Esophagus (tissue), 2 donors: Measurements from ENCODE around the gene POLRMT. TPM values are rescaled to one million over a fixed set of nuclear protein-coding genes. Genes with fewer than 3 reads are reported as not detected.
A peak's percentile ranks its signal among the peaks of the same experiment; 100 is the strongest.

Experiments
- H3K27ac ChIP-seq, 2 donors: one replicate each; pipeline ENCODE4 v1.5.1; 2013; ENCODE audit warnings: low read depth in 2 of 2, mild to moderate bottlenecking in 2 of 2, inconsistent platforms in 1 of 2, low read length in 1 of 2, moderate library complexity in 1 of 2
- H3K27me3 ChIP-seq, 2 donors: one replicate each; pipeline ENCODE4 v1.6.1; 2013; ENCODE audit warnings: low read length in 2 of 2, control low read depth in 1 of 2, mild to moderate bottlenecking in 1 of 2; ENCODE audit not compliant: insufficient read depth in 2 of 2, control insufficient read depth in 1 of 2
- H3K36me3 ChIP-seq, 2 donors: one replicate each; pipeline ENCODE4 v1.6.1; 2013; ENCODE audit warnings: low read length in 1 of 2; ENCODE audit not compliant: control insufficient read depth in 2 of 2, insufficient read depth in 2 of 2
- H3K4me1 ChIP-seq, 2 donors: one replicate each; pipeline ENCODE4 v1.6.1; 2013; ENCODE audit warnings: low read length in 1 of 2; ENCODE audit not compliant: control insufficient read depth in 2 of 2, insufficient read depth in 2 of 2
- H3K4me3 ChIP-seq, 2 donors: one replicate each; pipeline ENCODE4 v1.5.1; 2013; ENCODE audit warnings: low read length in 2 of 2, mild to moderate bottlenecking in 2 of 2, low read depth in 1 of 2, moderate library complexity in 1 of 2
- H3K9me3 ChIP-seq, 2 donors: one replicate each; pipeline ENCODE4 v1.6.1; 2013; ENCODE audit warnings: mild to moderate bottlenecking in 2 of 2, low read depth in 1 of 2, low read length in 1 of 2, moderate library complexity in 1 of 2; ENCODE audit not compliant: control insufficient read depth in 2 of 2, insufficient read depth in 1 of 2
- WGBS, 2 donors: extraction: QIAGEN DNeasy Blood & Tissue Kit; methylation state at CpG; one replicate each; pipeline ENCODE4 v1.1.7; 2013; 5-methylcytosine and 5-hydroxymethylcytosine counted together
- polyA plus RNA-seq, 2 donors: library from polyadenylated mRNA; stranded (reverse); fragments of 200-250 nt; gene quantifications; one replicate each; pipeline ENCODE4 v1.2.3, GENCODE V29; 2013
- donor health status: healthy with polysubstance abuse.
- donor health status: Bipolar disorder and iron deficiency.

POLRMT gene
- polyA plus RNA-seq, 2 donors, result 35.6 to 56.1 TPM

DNA sequence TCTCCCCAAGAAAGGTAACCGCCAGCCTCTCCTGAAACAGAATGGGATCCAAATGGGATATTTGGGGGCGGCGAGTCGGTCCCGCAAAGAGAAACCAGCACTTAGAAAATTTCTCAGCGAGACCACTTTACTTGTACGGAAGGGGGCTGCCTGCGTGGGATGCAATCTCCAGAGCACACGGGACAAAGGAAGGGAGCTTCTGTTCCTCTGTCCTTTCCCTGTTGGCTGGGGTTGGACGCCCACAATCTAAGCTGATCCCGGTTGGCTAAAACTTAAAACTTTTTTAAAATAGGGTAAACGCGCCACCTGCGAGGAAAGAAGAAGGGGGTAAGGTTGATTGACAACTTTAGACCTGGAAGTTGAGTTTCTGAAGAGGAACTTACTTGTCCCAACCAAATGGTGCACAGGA is 61.8 kb downstream of the POLRMT start:
- peak overlapping the region; percentile 27 to 44 for H3K4me3 ChIP-seq
- peak overlapping the region; percentile 90 to 98 for H3K27ac ChIP-seq
- no peaks in the 10 kb centered on the region for H3K9me3 ChIP-seq
- H3K27me3 ChIP-seq, result no peaks in the 10 kb centered on the region
- no peaks in the 10 kb centered on the region for H3K36me3 ChIP-seq
- H3K4me1 ChIP-seq, result peaks cover 19 to 24% of the 10 kb centered on the region in 2 donors
- 0 to 1% methylated on average over 14 of the region's 14 CpGs for WGBS, 2 donors

DNA sequence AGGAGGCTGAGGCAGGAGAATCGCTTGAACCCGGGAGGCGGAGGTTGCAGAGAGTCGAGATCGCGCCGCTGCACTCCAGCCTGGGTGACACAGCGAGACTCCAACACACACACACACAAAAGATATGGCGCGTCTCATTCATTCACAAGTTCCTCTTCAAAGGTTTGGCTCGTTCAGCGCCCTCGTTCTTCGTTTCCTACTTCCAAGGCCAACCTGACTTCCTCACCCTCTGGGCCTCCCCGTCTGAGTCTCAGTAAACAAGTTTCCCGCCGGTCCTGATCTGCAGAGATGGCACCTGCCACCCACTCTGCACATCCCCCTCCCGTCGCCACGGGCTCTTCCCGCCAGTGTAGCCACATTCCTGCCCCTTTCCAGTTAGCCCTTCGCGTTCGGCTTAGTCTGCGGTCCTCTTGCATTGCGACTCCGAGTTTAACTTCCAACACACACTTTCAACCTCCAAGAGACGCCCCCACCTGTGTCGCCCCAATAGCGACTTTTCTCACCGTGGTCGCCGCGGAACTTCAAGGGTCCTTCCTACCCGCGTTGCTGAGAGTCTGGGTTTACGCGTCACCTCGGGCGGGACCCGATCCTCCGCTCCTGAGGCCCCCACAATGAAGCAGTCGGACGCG is 62.3 kb downstream of the POLRMT start:
- Histone ChIP-seq H3K36me3 (no peaks in the 10 kb centered on the region), H3K4me1 (peaks cover 16 to 21% of the 10 kb centered on the region in 2 donors)
- 1 to 3% methylated on average over 42 to 45 of the region's 45 CpGs for WGBS, 2 donors

DNA sequence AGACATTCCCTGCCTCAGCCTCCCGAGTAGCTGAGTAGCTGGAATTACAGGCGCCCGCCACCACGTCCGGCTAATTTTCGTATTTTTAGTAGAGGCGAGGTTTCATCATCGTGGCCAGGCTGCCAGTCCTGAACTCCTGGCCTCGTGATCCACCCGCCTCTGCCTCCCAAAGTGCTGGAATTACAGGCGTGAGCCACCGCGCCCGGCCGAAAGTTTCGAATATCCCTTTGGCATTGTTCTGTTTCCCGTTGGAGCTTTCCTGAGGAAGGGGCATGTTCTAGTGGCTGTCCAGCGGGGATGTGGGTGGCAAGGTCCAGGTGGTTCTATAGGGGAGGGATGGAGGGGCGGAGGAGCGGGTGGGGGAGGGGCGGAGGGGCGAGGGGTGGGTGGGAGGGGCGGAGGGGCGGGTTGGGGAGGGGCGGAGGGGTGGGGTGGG is 63.1 kb downstream of the POLRMT start:
- Histone ChIP-seq H3K36me3 (no peaks in the 10 kb centered on the region), H3K4me3 (no peak overlapping the region), H3K27ac (no peak overlapping the region), H3K9me3 (no peaks in the 10 kb centered on the region), H3K4me1 (peaks cover 9 to 16% of the 10 kb centered on the region in 2 donors), H3K27me3 (no peaks in the 10 kb centered on the region)
- WGBS, 2 donors, result 74 to 76% methylated on average over 18 of the region's 25 CpGs

More for the DNA sequence above, 62.3 kb downstream of the POLRMT start:
- H3K9me3 ChIP-seq, result no peaks in the 10 kb centered on the region
- peak overlapping the region; percentile 90 to 98 for H3K27ac ChIP-seq
- H3K4me3 ChIP-seq, result peak overlapping the region; percentile 27 to 44
- H3K27me3 ChIP-seq, result no peaks in the 10 kb centered on the region

DNA sequence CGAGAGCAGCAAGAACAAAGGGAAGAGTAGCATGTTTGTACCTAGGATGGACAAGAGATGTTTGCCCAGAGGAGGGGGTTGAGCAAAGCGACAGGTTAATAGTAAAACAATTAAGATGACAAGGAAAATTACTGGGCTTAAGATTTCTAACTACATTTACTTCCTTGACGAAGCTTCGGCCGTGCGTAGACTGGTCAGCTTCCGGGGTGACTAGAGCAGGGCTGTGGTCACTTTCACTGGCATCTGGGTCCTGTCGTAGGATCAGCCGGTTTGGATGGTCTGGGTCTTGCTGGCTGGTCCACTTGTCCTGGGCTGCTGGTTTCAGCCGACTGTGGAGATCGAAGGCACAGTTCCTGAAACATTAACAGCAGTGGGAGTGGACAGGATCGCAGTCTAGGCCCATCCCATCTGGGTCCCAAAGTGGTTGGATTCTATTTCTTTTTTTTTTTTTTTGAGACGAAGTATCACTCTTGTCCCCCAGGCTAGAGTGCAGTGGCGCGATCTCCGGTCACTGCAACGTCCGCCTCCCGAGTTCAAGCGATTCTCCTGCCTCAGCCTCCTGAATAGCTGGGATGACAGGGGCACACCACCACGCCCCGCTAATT is 65.9 kb downstream of the POLRMT start:
- peaks cover 2 to 3% of the 10 kb centered on the region in 2 donors for H3K4me1 ChIP-seq
- 92% methylated on average over 21 to 22 of the region's 22 CpGs for WGBS, 2 donors
- H3K36me3 ChIP-seq, result no peaks in the 10 kb centered on the region
- no peaks in the 10 kb centered on the region for H3K9me3 ChIP-seq
- H3K4me3 ChIP-seq, result no peak overlapping the region
- no peaks in the 10 kb centered on the region for H3K27me3 ChIP-seq
- no peak overlapping the region for H3K27ac ChIP-seq

Other genes starting within 250 kb of the POLRMT start
- under 1 TPM; 0.33 to 0.43 TPM for gene C2CD4C, start 224.4 kb downstream of the POLRMT start, polyA plus RNA-seq
- 1 to 10 TPM; 3.0 to 5.3 TPM for gene SHC2, start 172.5 kb downstream of the POLRMT start, polyA plus RNA-seq
- 1 to 10 TPM in 1 of 2 donors, under 1 TPM in 1; 0.57 to 2.0 TPM for gene MADCAM1, start 137.1 kb downstream of the POLRMT start, polyA plus RNA-seq
- gene TPGS1, start 126.0 kb downstream of the POLRMT start, polyA plus RNA-seq, result 10 to 100 TPM; 13.9 to 16.8 TPM
- 10 to 100 TPM; 45.2 to 68.7 TPM for gene CDC34, start 101.8 kb downstream of the POLRMT start, polyA plus RNA-seq
- gene GZMM, start 89.5 kb downstream of the POLRMT start, polyA plus RNA-seq, result 1 to 10 TPM in 1 of 2 donors, under 1 TPM in 1; 0.86 to 1.1 TPM
- gene BSG, start 60.9 kb downstream of the POLRMT start, polyA plus RNA-seq, result 100 to 1,000 TPM; 189 to 210 TPM
- gene HCN2, start 43.7 kb downstream of the POLRMT start, polyA plus RNA-seq, result 1 to 10 TPM in 1 of 2 donors, under 1 TPM in 1; 0.65 to 1.4 TPM
- gene FGF22, start 6.3 kb upstream of the POLRMT start, polyA plus RNA-seq, result under 1 TPM; 0.53 to 0.86 TPM
- 10 to 100 TPM; 38.4 to 61.5 TPM for gene RNF126, start 29.7 kb upstream of the POLRMT start, polyA plus RNA-seq
- 1 to 10 TPM; 5.9 to 7.8 TPM for gene FSTL3, start 42.9 kb upstream of the POLRMT start, polyA plus RNA-seq
- not detected for gene PRSS57, start 61.9 kb upstream of the POLRMT start, polyA plus RNA-seq
- 1 to 10 TPM; 4.8 to 7.6 TPM for gene PALM, start 75.4 kb upstream of the POLRMT start, polyA plus RNA-seq
- under 1 TPM; 0.08 to 0.11 TPM for gene MISP, start 117.6 kb upstream of the POLRMT start, polyA plus RNA-seq
- gene PTBP1, start 163.9 kb upstream of the POLRMT start, polyA plus RNA-seq, result 10 to 100 TPM; 90.6 to 98.3 TPM
- gene PLPPR3, start 188.4 kb upstream of the POLRMT start, polyA plus RNA-seq, result not detected
- not detected for gene AZU1, start 194.3 kb upstream of the POLRMT start, polyA plus RNA-seq
- gene PRTN3, start 207.5 kb upstream of the POLRMT start, polyA plus RNA-seq, result not detected
- gene ELANE, start 218.8 kb upstream of the POLRMT start, polyA plus RNA-seq, result under 1 TPM; 0.24 to 0.68 TPM
- gene CFD, start 226.1 kb upstream of the POLRMT start, polyA plus RNA-seq, result 10 to 100 TPM; 32.6 to 95.2 TPM